H9 (cell line): ENCODE data around the gene ZNF469. TPM values are rescaled to one million over a fixed set of nuclear protein-coding genes. Genes with fewer than 3 reads are reported as not detected.

Experiments
- DNase-seq: peaks from one replicate; pipeline ENCODE4 v3.0.0-alpha.2; 2017
- H2AFZ ChIP-seq: one replicate; pipeline ENCODE4 v1.6.1; 2013; ENCODE audit warnings: mild to moderate bottlenecking, low read length, control low read depth, moderate library complexity
- H2AK5ac ChIP-seq: 2 replicates; pipeline ENCODE4 v1.6.1; 2013; ENCODE audit warnings: low read length, control low read depth, mixed read lengths; ENCODE audit not compliant: insufficient read length
- H2BK120ac ChIP-seq: one replicate; pipeline ENCODE4 v1.6.1; 2013; ENCODE audit warnings: low read depth, mild to moderate bottlenecking, low read length, control low read depth, inconsistent platforms; ENCODE audit not compliant: poor library complexity, severe bottlenecking
- H2BK12ac ChIP-seq: 2 replicates; pipeline ENCODE4 v1.6.1; 2013; ENCODE audit warnings: low read length, control low read depth, mixed read lengths, low read depth; ENCODE audit not compliant: insufficient read length
- H2BK15ac ChIP-seq: 2 replicates; pipeline ENCODE4 v1.6.1; 2013; ENCODE audit warnings: low read depth, low read length, control low read depth
- H2BK20ac ChIP-seq: one replicate; pipeline ENCODE4 v1.6.1; 2013; ENCODE audit warnings: low read depth, mild to moderate bottlenecking, low read length, control low read depth, inconsistent platforms; ENCODE audit not compliant: poor library complexity, severe bottlenecking
- H2BK5ac ChIP-seq: 2 replicates; pipeline ENCODE4 v1.6.1; 2013; ENCODE audit warnings: low read length, control low read depth, mixed read lengths; ENCODE audit not compliant: insufficient read length
- H3K14ac ChIP-seq: 2 replicates; pipeline ENCODE4 v1.6.1; 2013; ENCODE audit warnings: low read length, control low read depth; ENCODE audit not compliant: insufficient read depth
- H3K18ac ChIP-seq: 2 replicates; pipeline ENCODE4 v1.6.1; 2013; ENCODE audit warnings: low read depth, mild to moderate bottlenecking, mixed read lengths, low read length, control low read depth; ENCODE audit not compliant: insufficient read length
- H3K23ac ChIP-seq: 2 replicates; pipeline ENCODE4 v1.6.1; 2013; ENCODE audit warnings: low read length, control low read depth, mixed read lengths, low read depth; ENCODE audit not compliant: insufficient read length
- H3K23me2 ChIP-seq: 2 replicates; pipeline ENCODE4 v1.6.1; 2013; ENCODE audit warnings: low read depth, mild to moderate bottlenecking, mixed read lengths, low read length, control low read depth; ENCODE audit not compliant: insufficient read length, poor library complexity, severe bottlenecking
- H3K27ac ChIP-seq: 2 replicates; pipeline ENCODE4 v1.5.1; 2013; ENCODE audit warnings: low read length, control low read depth, mixed read lengths, low read depth; ENCODE audit not compliant: insufficient read length
- H3K27me3 ChIP-seq: 2 replicates; pipeline ENCODE4 v1.6.1; 2013; ENCODE audit warnings: low read length, control low read depth, inconsistent platforms; ENCODE audit not compliant: insufficient read depth
- H3K4ac ChIP-seq: 2 replicates; pipeline ENCODE4 v1.6.1; 2013; ENCODE audit warnings: low read depth, mild to moderate bottlenecking, control low read depth, inconsistent platforms, low read length, moderate library complexity
- H3K4me1 ChIP-seq: 2 replicates; pipeline ENCODE4 v1.6.1; 2013; ENCODE audit warnings: low read length, control low read depth, inconsistent platforms; ENCODE audit not compliant: insufficient read depth
- H3K4me2 ChIP-seq: 2 replicates; pipeline ENCODE4 v1.6.1; 2013; ENCODE audit warnings: low read length, control low read depth, mixed read lengths; ENCODE audit not compliant: insufficient read length, insufficient read depth
- H3K56ac ChIP-seq: 2 replicates; pipeline ENCODE4 v1.6.1; 2013; ENCODE audit warnings: low read depth, mild to moderate bottlenecking, mixed read lengths, low read length, control low read depth; ENCODE audit not compliant: insufficient read length
- H3K79me1 ChIP-seq: 2 replicates; pipeline ENCODE4 v1.6.1; 2013; ENCODE audit warnings: low read depth, mild to moderate bottlenecking, moderate library complexity, low read length, control low read depth, inconsistent platforms; ENCODE audit not compliant: insufficient read depth, poor library complexity, severe bottlenecking
- H3K79me2 ChIP-seq: 2 replicates; pipeline ENCODE4 v1.6.1; 2013; ENCODE audit warnings: low read length, control low read depth, inconsistent platforms; ENCODE audit not compliant: insufficient read depth
- H3K9ac ChIP-seq: 2 replicates; pipeline ENCODE4 v1.6.1; 2013; ENCODE audit warnings: low read length, control low read depth, mixed read lengths; ENCODE audit not compliant: insufficient read length; ENCODE audit errors: extremely low read depth
- H3K9me3 ChIP-seq: one replicate; pipeline ENCODE4 v1.6.1; 2013; ENCODE audit warnings: low read depth, low read length, inconsistent platforms; ENCODE audit not compliant: control insufficient read depth
- H3T11ph ChIP-seq: one replicate; pipeline ENCODE4 v1.6.1; 2013; ENCODE audit warnings: mild to moderate bottlenecking, low read length, control low read depth, inconsistent platforms
- H4K20me1 ChIP-seq: one replicate; pipeline ENCODE4 v1.6.1; 2013; ENCODE audit not compliant: control insufficient read depth, insufficient read length, insufficient read depth
- H4K5ac ChIP-seq: 2 replicates; pipeline ENCODE4 v1.6.1; 2013; ENCODE audit warnings: low read depth, mild to moderate bottlenecking, mixed read lengths, low read length, control low read depth; ENCODE audit not compliant: insufficient read length
- H4K8ac ChIP-seq: replicated peaks from 2 replicates; pipeline ENCODE4 v1.6.1; 2013; ENCODE audit warnings: low read length, control low read depth, mixed read lengths, low read depth; ENCODE audit not compliant: insufficient read length
- H4K91ac ChIP-seq: 2 replicates; pipeline ENCODE4 v1.6.1; 2013; ENCODE audit warnings: low read depth, mild to moderate bottlenecking, moderate library complexity, mixed read lengths, low read length, control low read depth; ENCODE audit not compliant: insufficient read length
- H3K27ac Mint-ChIP-seq, 3 experiments: 2 replicates in 2 of 3; 3 replicates in 1 of 3; pipeline ENCODE4 v1.8.0; 2020 to 2021; ENCODE audit warnings: mixed read lengths in 3 of 3, mild to moderate bottlenecking in 1 of 3, moderate library complexity in 1 of 3
- H3K27me3 Mint-ChIP-seq: 2 replicates; pipeline ENCODE4 v1.8.0; 2021; ENCODE audit warnings: low read depth, mild to moderate bottlenecking, moderate library complexity, mixed read lengths
- H3K36me3 Mint-ChIP-seq, 3 experiments: 2 replicates in 2 of 3; 3 replicates in 1 of 3; pipeline ENCODE4 v1.8.0; 2020 to 2021; ENCODE audit warnings: low read depth in 3 of 3, mixed read lengths in 3 of 3; ENCODE audit not compliant: insufficient read depth in 1 of 3
- H3K4me1 Mint-ChIP-seq, 2 experiments: 2 replicates each; pipeline ENCODE4 v1.8.0; 2020; ENCODE audit warnings: mixed read lengths in 2 of 2
- H3K4me3 Mint-ChIP-seq, 2 experiments: 2 replicates in 1 of 2; 3 replicates in 1 of 2; pipeline ENCODE4 v1.8.0; 2020 to 2021; ENCODE audit warnings: mild to moderate bottlenecking in 2 of 2, mixed read lengths in 2 of 2, moderate library complexity in 1 of 2
- H3K9me3 Mint-ChIP-seq, 2 experiments: 2 replicates in 1 of 2; 3 replicates in 1 of 2; pipeline ENCODE4 v1.8.0; 2020; ENCODE audit warnings: mild to moderate bottlenecking in 2 of 2, mixed read lengths in 2 of 2, moderate library complexity in 1 of 2
- CTCF ChIP-seq: fragments of 200-600 bp; sonication (generic); conservative IDR thresholded peaks from 3 replicates; pipeline ENCODE4 v1.8.0; 2021; ENCODE audit warnings: antibody characterized with exemption, mild to moderate bottlenecking
- WGBS: extraction: QIAGEN DNeasy Blood & Tissue Kit; methylation state at CpG from one replicate; pipeline ENCODE4 v1.1.7; 2013; ENCODE audit warnings: missing lambda C conversion rate, low lambda C conversion rate, mixed read lengths; ENCODE audit not compliant: insufficient read length; ENCODE audit errors: extremely low coverage; 5-methylcytosine and 5-hydroxymethylcytosine counted together
- total RNA-seq: library from RNA; stranded (reverse); gene quantifications from 2 replicates; pipeline ENCODE4 v1.2.1, GENCODE V29; 2021

Gene ZNF469
- total RNA-seq, 1 experiment from 2014 or later, result 4.4 TPM

- no peak overlapping the region for H3K4ac ChIP-seq
These were observed 823 bp upstream of the ZNF469 start for GRCh38 chr16:88381820-88382451.

More at GRCh38 chr16:88381820-88382451, 823 bp upstream of the ZNF469 start:
- TF ChIP-seq CTCF, result no peak
- no peak overlapping the region for H3K14ac ChIP-seq
- no peak overlapping the region for H3K27ac Mint-ChIP-seq
- no peak overlapping the region for H2BK120ac ChIP-seq
- WGBS, result no CpG with 5 or more reads among the region's 21 CpGs
- H3K9me3 Mint-ChIP-seq, result no peaks in the 10 kb centered on the region
- no peak overlapping the region for H2BK15ac ChIP-seq
- no peak overlapping the region for H2BK5ac ChIP-seq
- H3K27me3 Mint-ChIP-seq, result peaks cover 41% of the 10 kb centered on the region
- no peak overlapping the region for H4K91ac ChIP-seq
- H3K23ac ChIP-seq, result no peak overlapping the region
- H3K36me3 Mint-ChIP-seq, result no peaks in the 10 kb centered on the region; a peak in 1 of 7 replicates
- DNase-seq, result peak; percentile 72
- no peak overlapping the region for H3K18ac ChIP-seq
- H3K79me1 ChIP-seq, result no peaks in the 10 kb centered on the region
- no peaks in the 10 kb centered on the region for H4K20me1 ChIP-seq
- H3K4me1 Mint-ChIP-seq, result peaks cover 12% of the 10 kb centered on the region in 2 experiments
- H4K5ac ChIP-seq, result no peak overlapping the region
- H4K8ac ChIP-seq, result no peak overlapping the region
- no peaks in the 10 kb centered on the region for H3K9me3 ChIP-seq
- H3K27ac ChIP-seq, result no peak overlapping the region
- peak overlapping the region; percentile 71 to 85; a peak in 2 of 5 replicates for H3K4me3 Mint-ChIP-seq
- H3K9ac ChIP-seq, result no peak overlapping the region
- peaks cover 13% of the 10 kb centered on the region; the same call in 1 of the 2 replicates for H3K27me3 ChIP-seq
- H3T11ph ChIP-seq, result no peak overlapping the region
- H3K4me1 ChIP-seq, result peaks cover 3% of the 10 kb centered on the region; the same call in 1 of the 2 replicates
- H2BK20ac ChIP-seq, result no peak overlapping the region
- H3K4me2 ChIP-seq, result peak overlapping the region; percentile 13
- no peak overlapping the region for H2AK5ac ChIP-seq
- H3K23me2 ChIP-seq, result peaks cover 5% of the 10 kb centered on the region
- H2BK12ac ChIP-seq, result no peak overlapping the region
- no peak overlapping the region for H2AFZ ChIP-seq
- no peak overlapping the region for H3K56ac ChIP-seq
- no peaks in the 10 kb centered on the region for H3K79me2 ChIP-seq
